ENCODE data around the gene MAPK1. TPM values are rescaled to one million over a fixed set of nuclear protein-coding genes. Genes with fewer than 3 reads are reported as not detected.
"Not testable (repeated sequence)": the region's sequence is repeated elsewhere in the genome, so short reads cannot be mapped to it uniquely, and the experiment has no call there.

The MAPK1 gene
- total RNA-seq, 2 experiments from 2014 or later = 39.6 to 79.8 TPM

DNA sequence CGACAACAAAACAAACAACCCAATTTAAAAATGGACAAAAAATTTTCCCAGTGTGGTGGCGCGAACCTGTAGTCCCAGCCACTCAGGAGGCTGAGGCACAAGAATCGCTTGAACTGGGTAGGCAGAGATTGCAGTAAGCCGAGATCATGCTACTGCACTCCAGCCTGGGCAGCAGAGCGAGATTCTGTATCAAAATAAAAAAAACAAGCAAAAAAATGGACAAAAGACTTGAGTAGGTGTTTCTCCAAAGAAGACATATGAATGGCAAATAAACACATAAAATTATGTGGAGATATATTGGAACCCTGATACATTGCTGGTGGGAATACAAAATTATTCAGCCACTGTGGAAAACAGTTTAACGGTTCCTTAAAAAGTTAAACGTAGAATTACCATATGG lies 27.4 kb upstream of the MAPK1 start:
- Histone ChIP-seq H3K9me2 (ENCODE audit: insufficient read depth, low read length) (no peaks in the 10 kb centered on the region), H3K27ac (ENCODE audit: low read depth, low read length, poor library complexity, severe bottlenecking) (no peak overlapping the region), H3K9me3 (ENCODE audit: low read length) (no peaks in the 10 kb centered on the region), H3K36me3 (ENCODE audit: insufficient read depth, low read length) (no peaks in the 10 kb centered on the region), H3K4me1 (ENCODE audit: insufficient read depth, low read length, poor library complexity, severe bottlenecking) (no peaks in the 10 kb centered on the region), H3K4me3 (ENCODE audit: low read depth, low read length, poor library complexity, severe bottlenecking) (no peak overlapping the region), H3K79me2 (ENCODE audit: insufficient read depth, low read depth, low read length) (no peaks in the 10 kb centered on the region), H2AFZ (ENCODE audit: low read length) (no peak overlapping the region), H3K4me2 (ENCODE audit: low read length) (no peak overlapping the region), H4K20me1 (ENCODE audit: insufficient read depth, low read length) (no peaks in the 10 kb centered on the region)
- ChIA-PET POLR2A (interaction anchor here (0.6 kb wide), 1 partner anchor 24 kb away, joined by 3 read pairs; no protein-coding TSS in a partner anchor), CTCF (ENCODE audit: unreplicated experiment) (no interaction called here)
- BruUV-seq (replicated peaks) = no TSS peak
- no peak for TF ChIP-seq CTCF (conservative IDR thresholded peaks at IDR 0.05; ENCODE audit: low read length)
- TF ChIP-seq EZH2phosphoT487 (IDR thresholded peaks at IDR 0.05; ENCODE audit: borderline replicate concordance, low read depth, low read length) = no peak
- intact Hi-C loops (cut with micrococcal nuclease; ENCODE audit: unreplicated experiment) = no loop called here
- DNase-seq (ENCODE audit: low spot score) = no peak

DNA sequence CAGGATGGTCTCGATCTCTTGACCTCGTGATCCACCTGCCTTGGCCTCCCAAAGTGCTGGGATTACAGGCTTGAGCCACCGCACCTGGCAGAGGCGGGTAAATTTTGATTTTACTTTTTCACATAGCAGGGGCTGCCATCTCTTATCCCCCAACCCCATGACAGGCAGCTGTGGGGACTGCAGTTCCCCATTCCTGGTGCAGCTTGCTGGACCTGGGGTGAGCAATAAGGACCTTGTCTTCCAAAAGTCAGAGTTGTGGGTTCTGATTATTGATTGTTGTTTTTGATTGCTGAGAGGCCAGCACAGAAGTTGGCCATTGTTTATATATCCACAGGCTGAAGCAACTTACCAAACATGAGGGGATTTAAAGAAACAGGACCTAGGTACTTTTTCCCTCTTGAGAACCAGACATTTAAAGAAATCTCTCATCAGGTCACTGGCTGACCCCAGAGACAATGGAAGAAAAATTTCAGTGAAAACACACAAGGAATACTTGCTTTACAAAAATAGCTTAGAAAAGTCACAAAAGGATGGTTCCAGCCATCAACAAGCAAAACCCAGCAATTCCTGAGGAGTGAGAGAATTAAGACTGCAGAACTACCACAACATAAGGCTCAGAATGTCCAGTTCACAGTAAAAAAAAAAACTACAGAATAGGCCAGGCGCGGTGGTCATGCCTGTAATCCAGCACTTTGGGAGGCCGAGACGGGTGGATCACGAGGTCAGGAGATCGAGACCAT lies 22.0 kb upstream of the MAPK1 start:
- Histone ChIP-seq H3K27ac (ENCODE audit: low read depth, low read length, poor library complexity, severe bottlenecking) (no peak overlapping the region), H2AFZ (ENCODE audit: low read length) (no peak overlapping the region), H3K9me2 (ENCODE audit: insufficient read depth, low read length) (no peaks in the 10 kb centered on the region), H3K4me3 (ENCODE audit: low read depth, low read length, poor library complexity, severe bottlenecking) (no peak overlapping the region), H3K79me2 (ENCODE audit: insufficient read depth, low read depth, low read length) (no peaks in the 10 kb centered on the region), H3K4me1 (ENCODE audit: insufficient read depth, low read length, poor library complexity, severe bottlenecking) (no peaks in the 10 kb centered on the region), H4K20me1 (ENCODE audit: insufficient read depth, low read length) (no peaks in the 10 kb centered on the region), H3K4me2 (ENCODE audit: low read length) (no peak overlapping the region), H3K36me3 (ENCODE audit: insufficient read depth, low read length) (no peaks in the 10 kb centered on the region), H3K9me3 (ENCODE audit: low read length) (no peaks in the 10 kb centered on the region)
- ChIA-PET POLR2A (no interaction called here), CTCF (ENCODE audit: unreplicated experiment) (no interaction called here)
- BruUV-seq (replicated peaks) = no TSS peak
- TF ChIP-seq CTCF (conservative IDR thresholded peaks at IDR 0.05; ENCODE audit: low read length) (no peak), EZH2phosphoT487 (IDR thresholded peaks at IDR 0.05; ENCODE audit: borderline replicate concordance, low read depth, low read length) (no peak)
- intact Hi-C loops (cut with micrococcal nuclease; ENCODE audit: unreplicated experiment) = no loop called here
- no peak for DNase-seq (ENCODE audit: low spot score)

- H3K36me3 ChIP-seq (ENCODE audit: insufficient read depth, low read length) = no peaks in the 10 kb centered on the region
- no peak for DNase-seq (ENCODE audit: low spot score)
- H3K4me2 ChIP-seq (ENCODE audit: low read length) = no peak overlapping the region
- no peak overlapping the region for H3K27ac ChIP-seq (ENCODE audit: low read depth, low read length, poor library complexity, severe bottlenecking)
- H2AFZ ChIP-seq (ENCODE audit: low read length) = no peak overlapping the region
- CTCF ChIA-PET (ENCODE audit: unreplicated experiment) = no interaction called here
- no peaks in the 10 kb centered on the region for H3K9me3 ChIP-seq (ENCODE audit: low read length)
- no TSS peak for BruUV-seq (replicated peaks)
- H3K4me1 ChIP-seq (ENCODE audit: insufficient read depth, low read length, poor library complexity, severe bottlenecking) = no peaks in the 10 kb centered on the region
- H4K20me1 ChIP-seq (ENCODE audit: insufficient read depth, low read length) = no peaks in the 10 kb centered on the region
- TF ChIP-seq EZH2phosphoT487 (IDR thresholded peaks at IDR 0.05; ENCODE audit: borderline replicate concordance, low read depth, low read length) (no peak), CTCF (conservative IDR thresholded peaks at IDR 0.05; ENCODE audit: low read length) (no peak)
- intact Hi-C loops (cut with micrococcal nuclease; ENCODE audit: unreplicated experiment) = no loop called here
- no peaks in the 10 kb centered on the region for H3K79me2 ChIP-seq (ENCODE audit: insufficient read depth, low read depth, low read length)
- H3K4me3 ChIP-seq (ENCODE audit: low read depth, low read length, poor library complexity, severe bottlenecking) = no peak overlapping the region
- POLR2A ChIA-PET = interaction anchor here (1.2 kb wide), 1 partner anchor 55 kb away, joined by 4 read pairs; no protein-coding TSS in a partner anchor
- H3K9me2 ChIP-seq (ENCODE audit: insufficient read depth, low read length) = no peaks in the 10 kb centered on the region
These were observed 20.4 kb upstream of the MAPK1 start for GRCh38 chr22:21887841-21888240.

DNA sequence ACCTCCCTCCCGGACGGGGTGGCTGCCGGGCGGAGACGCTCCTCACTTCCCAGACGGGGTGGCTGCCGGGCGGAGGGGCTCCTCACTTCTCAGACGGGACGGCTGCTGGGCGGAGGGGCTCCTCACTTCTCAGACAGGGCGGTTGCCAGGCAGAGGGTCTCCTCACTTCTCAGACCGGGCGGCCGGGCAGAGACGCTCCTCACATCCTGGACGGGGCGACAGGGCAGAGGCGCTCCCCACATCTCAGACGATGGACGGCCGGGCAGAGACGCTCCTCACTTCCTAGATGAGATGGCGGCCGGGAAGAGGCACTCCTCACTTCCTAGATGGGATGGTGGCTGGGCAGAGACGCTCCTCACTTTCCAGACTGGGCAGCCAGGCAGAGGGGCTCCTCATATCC lies 16.5 kb upstream of the MAPK1 start:
- CTCF ChIA-PET (ENCODE audit: unreplicated experiment); H3K4me3 ChIP-seq (ENCODE audit: low read depth, low read length, poor library complexity, severe bottlenecking); intact Hi-C loops (cut with micrococcal nuclease; ENCODE audit: unreplicated experiment); POLR2A ChIA-PET; H3K9me2 ChIP-seq (ENCODE audit: insufficient read depth, low read length); H3K79me2 ChIP-seq (ENCODE audit: insufficient read depth, low read depth, low read length); H3K27ac ChIP-seq (ENCODE audit: low read depth, low read length, poor library complexity, severe bottlenecking); H4K20me1 ChIP-seq (ENCODE audit: insufficient read depth, low read length); BruUV-seq (replicated peaks); H3K9me3 ChIP-seq (ENCODE audit: low read length); H3K4me2 ChIP-seq (ENCODE audit: low read length); DNase-seq (ENCODE audit: low spot score); H2AFZ ChIP-seq (ENCODE audit: low read length); H3K36me3 ChIP-seq (ENCODE audit: insufficient read depth, low read length); H3K4me1 ChIP-seq (ENCODE audit: insufficient read depth, low read length, poor library complexity, severe bottlenecking): not testable (repeated sequence)
